GM12878 (cell line): ENCODE results near the gene CBARP.

Experiments used
- EP300 ChIP-seq, 2 experiments: fragments of 150-350 bp in 1 of 2; IDR thresholded peaks; 2 replicates each; pipeline ENCODE4 v1.6.1; 2011 to 2012; ENCODE audit warnings: low read depth in 2 of 2, low read length in 2 of 2, borderline replicate concordance in 1 of 2, improper control_type of control experiment in 1 of 2, inconsistent platforms in 1 of 2; ENCODE audit not compliant: control insufficient read depth in 1 of 2
- HDAC6 ChIP-seq: fragments of 200-600 bp; sonication (generic); IDR thresholded peaks from one replicate; pipeline ENCODE4 v1.8.0; 2017; ENCODE audit warnings: antibody characterized with exemption; ENCODE audit not compliant: unreplicated experiment
- KAT2A ChIP-seq: conservative IDR thresholded peaks from 2 replicates; pipeline ENCODE4 v1.6.1; 2011; ENCODE audit warnings: low read depth, low read length; ENCODE audit not compliant: control insufficient read depth
- KDM1A ChIP-seq: fragments of 200-600 bp; sonication (generic); IDR thresholded peaks from 2 replicates; pipeline ENCODE4 v1.6.1; 2016; ENCODE audit warnings: borderline replicate concordance
- MEF2A ChIP-seq: IDR thresholded peaks from 2 replicates; pipeline ENCODE4 v1.6.1; 2011; ENCODE audit warnings: low read depth, mild to moderate bottlenecking, low read length, moderate library complexity; ENCODE audit not compliant: insufficient read depth
- SMC3 ChIP-seq: IDR thresholded peaks from 2 replicates; pipeline ENCODE4 v1.6.1; 2011; ENCODE audit warnings: low read length, improper control_type of control experiment, borderline replicate concordance
- SREBF2 ChIP-seq: IDR thresholded peaks from 2 replicates; pipeline ENCODE4 v1.6.1; 2012; ENCODE audit warnings: mild to moderate bottlenecking, low read length
- SUZ12 ChIP-seq: fragments of 200-600 bp; sonication (generic); IDR thresholded peaks from one replicate; pipeline ENCODE4 v1.6.1; 2018; ENCODE audit warnings: antibody characterized with exemption, mild to moderate bottlenecking; ENCODE audit not compliant: unreplicated experiment
- ZNF274 ChIP-seq: IDR thresholded peaks from one replicate; pipeline ENCODE4 v1.8.0; 2011; ENCODE audit not compliant: insufficient read length, insufficient read depth
- ZZZ3 ChIP-seq: IDR thresholded peaks from 2 replicates; pipeline ENCODE4 v1.6.1; 2011; ENCODE audit warnings: low read depth; ENCODE audit not compliant: control insufficient read depth, insufficient read length
- TF ChIP-seq, protein P1 (sequence below): IDR thresholded peaks from 2 replicates; pipeline ENCODE4 v1.6.1; 2012; ENCODE audit warnings: low read depth, low read length, improper control_type of control experiment
- TF ChIP-seq, protein P2 (sequence below): fragments of 450-650 bp; IDR thresholded peaks from 2 replicates; pipeline ENCODE4 v1.6.1; 2017; ENCODE audit warnings: antibody characterized with exemption, mild to moderate bottlenecking, moderate library complexity
- TF ChIP-seq, protein P3 (sequence below): IDR thresholded peaks from 2 replicates; pipeline ENCODE4 v1.6.1; 2011; ENCODE audit warnings: mild to moderate bottlenecking, low read depth, low read length, moderate library complexity; ENCODE audit not compliant: insufficient replicate concordance
- TF ChIP-seq, protein P4 (sequence below), 3 experiments: IDR thresholded peaks in 2 of 3; conservative IDR thresholded peaks in 1 of 3; 2 replicates each; pipeline ENCODE4 v1.5.1; 2011; ENCODE audit warnings: low read depth in 3 of 3, low read length in 3 of 3, mild to moderate bottlenecking in 3 of 3, control low read depth in 2 of 3, moderate library complexity in 2 of 3, inconsistent platforms in 1 of 3, mixed read lengths in 1 of 3; ENCODE audit not compliant: control insufficient read depth in 2 of 3, insufficient read depth in 1 of 3; ENCODE audit errors: extremely low read depth in 1 of 3

DNA sequence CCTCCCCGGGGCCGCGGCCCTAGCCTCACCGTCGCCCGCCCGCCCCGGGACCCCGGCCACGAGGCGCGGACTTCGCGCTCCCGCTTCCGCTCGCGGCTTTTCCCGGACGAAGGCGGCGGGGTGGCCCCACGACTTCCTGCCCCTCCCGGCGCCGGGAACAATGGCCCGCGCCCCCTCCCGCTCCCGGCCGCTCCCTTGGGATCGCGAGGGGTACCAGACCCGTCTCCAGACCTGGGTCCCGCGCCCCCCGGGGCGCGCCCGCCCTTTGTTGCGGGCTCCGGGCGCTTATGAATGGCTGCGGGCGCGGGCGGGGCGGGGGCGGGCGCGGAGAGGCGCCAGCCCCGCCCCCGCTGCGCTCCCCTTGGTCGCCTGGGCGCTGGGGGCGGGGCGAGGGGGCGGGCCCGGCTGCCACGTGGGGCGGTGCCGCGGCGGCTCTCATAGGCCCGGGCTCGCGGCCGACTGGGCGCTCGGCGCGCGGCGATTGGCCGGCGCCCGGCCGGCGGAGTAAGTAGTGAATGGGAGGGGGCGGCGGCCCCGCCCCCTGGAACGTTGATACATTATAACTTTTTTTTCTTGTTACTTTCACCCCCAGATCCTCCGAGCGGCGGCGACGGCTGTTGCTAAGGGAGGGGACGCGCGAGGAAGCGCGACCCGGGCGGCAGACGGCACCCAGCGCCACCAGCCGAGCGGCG is 11.6 kb upstream of the CBARP start:
- TF ChIP-seq, protein P1, sequence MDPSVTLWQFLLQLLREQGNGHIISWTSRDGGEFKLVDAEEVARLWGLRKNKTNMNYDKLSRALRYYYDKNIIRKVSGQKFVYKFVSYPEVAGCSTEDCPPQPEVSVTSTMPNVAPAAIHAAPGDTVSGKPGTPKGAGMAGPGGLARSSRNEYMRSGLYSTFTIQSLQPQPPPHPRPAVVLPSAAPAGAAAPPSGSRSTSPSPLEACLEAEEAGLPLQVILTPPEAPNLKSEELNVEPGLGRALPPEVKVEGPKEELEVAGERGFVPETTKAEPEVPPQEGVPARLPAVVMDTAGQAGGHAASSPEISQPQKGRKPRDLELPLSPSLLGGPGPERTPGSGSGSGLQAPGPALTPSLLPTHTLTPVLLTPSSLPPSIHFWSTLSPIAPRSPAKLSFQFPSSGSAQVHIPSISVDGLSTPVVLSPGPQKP = no peak
- TF ChIP-seq EP300 (IDR thresholded peaks at IDR 0.05; ENCODE audit: borderline replicate concordance in 1 of 2, control insufficient read depth in 1 of 2, low read depth in 2 of 2, low read length in 2 of 2) (no peak), MEF2A (no peak), KDM1A (no peak), ZNF274 (no peak), SMC3 (no peak), SUZ12 (no peak), SREBF2 (no peak), HDAC6 (no peak), ZZZ3 (no peak), KAT2A (no peak)
- TF ChIP-seq, protein P2, sequence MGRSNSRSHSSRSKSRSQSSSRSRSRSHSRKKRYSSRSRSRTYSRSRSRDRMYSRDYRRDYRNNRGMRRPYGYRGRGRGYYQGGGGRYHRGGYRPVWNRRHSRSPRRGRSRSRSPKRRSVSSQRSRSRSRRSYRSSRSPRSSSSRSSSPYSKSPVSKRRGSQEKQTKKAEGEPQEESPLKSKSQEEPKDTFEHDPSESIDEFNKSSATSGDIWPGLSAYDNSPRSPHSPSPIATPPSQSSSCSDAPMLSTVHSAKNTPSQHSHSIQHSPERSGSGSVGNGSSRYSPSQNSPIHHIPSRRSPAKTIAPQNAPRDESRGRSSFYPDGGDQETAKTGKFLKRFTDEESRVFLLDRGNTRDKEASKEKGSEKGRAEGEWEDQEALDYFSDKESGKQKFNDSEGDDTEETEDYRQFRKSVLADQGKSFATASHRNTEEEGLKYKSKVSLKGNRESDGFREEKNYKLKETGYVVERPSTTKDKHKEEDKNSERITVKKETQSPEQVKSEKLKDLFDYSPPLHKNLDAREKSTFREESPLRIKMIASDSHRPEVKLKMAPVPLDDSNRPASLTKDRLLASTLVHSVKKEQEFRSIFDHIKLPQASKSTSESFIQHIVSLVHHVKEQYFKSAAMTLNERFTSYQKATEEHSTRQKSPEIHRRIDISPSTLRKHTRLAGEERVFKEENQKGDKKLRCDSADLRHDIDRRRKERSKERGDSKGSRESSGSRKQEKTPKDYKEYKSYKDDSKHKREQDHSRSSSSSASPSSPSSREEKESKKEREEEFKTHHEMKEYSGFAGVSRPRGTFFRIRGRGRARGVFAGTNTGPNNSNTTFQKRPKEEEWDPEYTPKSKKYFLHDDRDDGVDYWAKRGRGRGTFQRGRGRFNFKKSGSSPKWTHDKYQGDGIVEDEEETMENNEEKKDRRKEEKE = no peak
- TF ChIP-seq, protein P3, sequence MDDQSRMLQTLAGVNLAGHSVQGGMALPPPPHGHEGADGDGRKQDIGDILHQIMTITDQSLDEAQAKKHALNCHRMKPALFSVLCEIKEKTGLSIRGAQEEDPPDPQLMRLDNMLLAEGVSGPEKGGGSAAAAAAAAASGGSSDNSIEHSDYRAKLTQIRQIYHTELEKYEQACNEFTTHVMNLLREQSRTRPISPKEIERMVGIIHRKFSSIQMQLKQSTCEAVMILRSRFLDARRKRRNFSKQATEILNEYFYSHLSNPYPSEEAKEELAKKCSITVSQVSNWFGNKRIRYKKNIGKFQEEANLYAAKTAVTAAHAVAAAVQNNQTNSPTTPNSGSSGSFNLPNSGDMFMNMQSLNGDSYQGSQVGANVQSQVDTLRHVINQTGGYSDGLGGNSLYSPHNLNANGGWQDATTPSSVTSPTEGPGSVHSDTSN = no peak
- TF ChIP-seq, protein P4, sequence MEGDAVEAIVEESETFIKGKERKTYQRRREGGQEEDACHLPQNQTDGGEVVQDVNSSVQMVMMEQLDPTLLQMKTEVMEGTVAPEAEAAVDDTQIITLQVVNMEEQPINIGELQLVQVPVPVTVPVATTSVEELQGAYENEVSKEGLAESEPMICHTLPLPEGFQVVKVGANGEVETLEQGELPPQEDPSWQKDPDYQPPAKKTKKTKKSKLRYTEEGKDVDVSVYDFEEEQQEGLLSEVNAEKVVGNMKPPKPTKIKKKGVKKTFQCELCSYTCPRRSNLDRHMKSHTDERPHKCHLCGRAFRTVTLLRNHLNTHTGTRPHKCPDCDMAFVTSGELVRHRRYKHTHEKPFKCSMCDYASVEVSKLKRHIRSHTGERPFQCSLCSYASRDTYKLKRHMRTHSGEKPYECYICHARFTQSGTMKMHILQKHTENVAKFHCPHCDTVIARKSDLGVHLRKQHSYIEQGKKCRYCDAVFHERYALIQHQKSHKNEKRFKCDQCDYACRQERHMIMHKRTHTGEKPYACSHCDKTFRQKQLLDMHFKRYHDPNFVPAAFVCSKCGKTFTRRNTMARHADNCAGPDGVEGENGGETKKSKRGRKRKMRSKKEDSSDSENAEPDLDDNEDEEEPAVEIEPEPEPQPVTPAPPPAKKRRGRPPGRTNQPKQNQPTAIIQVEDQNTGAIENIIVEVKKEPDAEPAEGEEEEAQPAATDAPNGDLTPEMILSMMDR (IDR thresholded peaks at IDR 0.05 in 2 of 3, conservative IDR thresholded peaks at IDR 0.05 in 1 of 3; ENCODE audit: control insufficient read depth in 2 of 3, extremely low read depth in 1 of 3, insufficient read depth in 1 of 3, low read depth in 3 of 3, low read length in 3 of 3) = no peak
